SJSA1 (cell line): ENCODE measurements around the gene DYRK1A. TPM values are rescaled to one million over a fixed set of nuclear protein-coding genes. Genes with fewer than 3 reads are reported as not detected.

ENCODE experiments used
- DNase-seq, 2 experiments: peaks; one replicate each; pipeline ENCODE4 v3.0.0-alpha.2; 2015 to 2020; ENCODE audit warnings: low spot score in 2 of 2, low read depth in 1 of 2
- H3K27ac ChIP-seq: fragments of 250-450 bp; sonication (Bioruptor Pico); 2 replicates; pipeline ENCODE4 v1.5.1; 2020; ENCODE audit warnings: mild to moderate bottlenecking, moderate library complexity
- H3K27me3 ChIP-seq: fragments of 250-450 bp; sonication (Bioruptor Pico); replicated peaks from 2 replicates; pipeline ENCODE4 v1.5.1; 2020; ENCODE audit warnings: mild to moderate bottlenecking, moderate library complexity
- H3K36me3 ChIP-seq: fragments of 250-450 bp; sonication (Bioruptor Pico); 2 replicates; pipeline ENCODE4 v1.5.1; 2020; ENCODE audit warnings: mild to moderate bottlenecking
- H3K4me1 ChIP-seq: fragments of 250-450 bp; sonication (Bioruptor Pico); replicated peaks from 2 replicates; pipeline ENCODE4 v1.6.1; 2021; ENCODE audit warnings: mild to moderate bottlenecking
- H3K4me3 ChIP-seq: fragments of 250-450 bp; sonication (Bioruptor Pico); 2 replicates; pipeline ENCODE4 v1.5.1; 2020; ENCODE audit warnings: mild to moderate bottlenecking
- H3K9me3 ChIP-seq: fragments of 250-450 bp; sonication (Bioruptor Pico); replicated peaks from 2 replicates; pipeline ENCODE4 v1.5.1; 2020; ENCODE audit warnings: mild to moderate bottlenecking
- total RNA-seq: library from RNA; depleted of rRNA; stranded (reverse); fragments of >200 nt; shearing (Covaris generic); gene quantifications from 2 replicates; pipeline ENCODE4 v1.2.3, GENCODE V29; 2014

DYRK1A gene
- total RNA-seq, 1 experiment from 2014 or later, result 51.3 TPM

DNA sequence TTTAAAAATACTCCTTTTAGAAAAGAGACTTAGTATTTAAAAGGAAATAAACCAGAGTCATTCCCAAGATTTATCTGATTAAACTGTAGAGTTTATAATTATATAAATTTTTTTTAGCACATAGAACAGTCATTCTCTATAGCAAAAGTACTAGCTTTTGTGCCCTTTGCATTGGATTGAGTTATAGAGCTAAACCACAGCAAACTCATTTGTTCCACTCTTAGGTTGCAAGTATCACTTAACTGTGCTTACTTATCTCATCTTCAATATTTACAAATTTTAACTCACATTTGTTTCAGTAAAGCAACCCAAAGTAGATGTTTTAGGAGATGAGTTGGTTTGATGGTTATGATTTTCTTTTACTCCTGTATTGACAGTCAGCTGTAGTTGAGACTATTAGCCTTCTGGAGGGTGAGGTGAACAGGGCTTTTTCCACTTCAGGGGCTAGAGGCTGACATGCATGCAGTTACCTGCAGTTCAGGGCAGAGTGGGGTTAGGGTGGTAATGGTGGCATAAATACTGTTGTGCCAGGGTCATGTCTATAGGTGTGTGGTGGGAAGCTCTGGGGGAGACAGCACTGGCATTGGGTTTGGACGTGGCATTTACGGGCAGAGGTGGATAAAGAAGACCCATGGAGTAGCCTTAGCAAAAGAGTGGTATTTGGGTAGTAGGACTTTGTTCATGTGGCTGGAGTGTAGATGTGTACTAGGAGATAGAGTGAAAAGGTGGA is 42.1 kb downstream of the DYRK1A start:
- Histone ChIP-seq H3K9me3 (no peaks in the 10 kb centered on the region), H3K4me3 (no peak overlapping the region)

DNA sequence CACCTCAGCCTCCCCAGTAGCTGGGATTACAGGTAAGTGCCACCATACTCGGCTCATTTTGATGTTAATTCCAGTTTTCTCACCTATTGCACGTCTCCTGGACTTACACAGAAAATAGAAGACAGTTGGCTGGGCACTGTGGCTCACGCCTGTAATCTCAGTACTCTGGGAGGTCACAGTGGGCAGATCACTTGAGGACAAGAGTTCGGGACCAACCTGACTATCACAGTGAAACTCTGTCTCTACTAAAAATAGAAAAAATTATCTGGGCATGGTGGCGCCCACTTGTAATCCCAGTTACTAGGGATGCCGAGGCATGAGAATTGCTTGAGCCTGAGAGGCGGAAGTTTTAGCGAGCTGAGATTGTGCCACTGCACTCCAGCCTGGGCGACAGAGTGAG is 44.1 kb downstream of the DYRK1A start:
- no peaks in the 10 kb centered on the region for H3K9me3 ChIP-seq
- no peaks in the 10 kb centered on the region for H3K27me3 ChIP-seq
- no peak for DNase-seq
- H3K4me3 ChIP-seq, result no peak overlapping the region
- peaks cover 16% of the 10 kb centered on the region for H3K4me1 ChIP-seq
- H3K36me3 ChIP-seq, result no peaks in the 10 kb centered on the region
- no peak overlapping the region for H3K27ac ChIP-seq

More for the DNA sequence above, 42.1 kb downstream of the DYRK1A start:
- Histone ChIP-seq H3K27me3 (no peaks in the 10 kb centered on the region), H3K36me3 (no peaks in the 10 kb centered on the region), H3K4me1 (peaks cover 16% of the 10 kb centered on the region), H3K27ac (no peak overlapping the region)
- no peak for DNase-seq

DNA sequence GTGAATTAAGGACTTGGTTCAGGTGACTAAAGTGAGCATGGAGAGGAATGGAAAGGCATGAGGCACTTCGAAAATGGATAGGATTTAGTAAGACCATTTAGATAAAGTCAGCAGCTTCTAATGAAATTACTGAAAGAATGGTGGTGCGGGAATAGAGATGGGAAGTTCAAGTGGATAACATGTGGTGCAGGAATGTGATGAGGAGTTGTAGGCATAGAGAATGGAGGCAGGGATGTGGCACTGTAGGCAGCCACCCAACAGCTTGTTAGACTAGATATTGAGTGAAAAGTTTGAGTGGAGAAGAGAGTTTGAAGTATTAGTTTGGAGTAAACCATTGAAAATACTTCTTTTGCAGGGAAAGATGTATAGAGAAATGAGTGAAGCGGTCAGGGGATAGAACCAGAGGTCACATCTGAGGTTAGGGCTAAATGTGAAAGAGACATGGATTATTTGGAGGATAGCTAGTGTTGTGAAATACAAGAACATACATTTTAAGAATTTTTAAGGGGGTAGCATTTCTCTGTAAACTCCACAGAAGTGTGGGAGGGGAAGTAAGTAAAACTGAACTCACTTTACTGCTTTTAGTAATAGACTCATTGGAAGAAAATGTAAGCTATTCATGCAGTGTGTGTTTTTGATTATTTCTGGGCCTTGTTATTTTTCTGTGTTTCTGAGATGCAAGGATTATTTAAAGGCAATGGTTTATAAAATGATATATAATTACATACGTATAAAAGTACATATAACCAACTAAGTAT is 46.2 kb downstream of the DYRK1A start:
- Histone ChIP-seq H3K36me3 (no peaks in the 10 kb centered on the region), H3K4me3 (no peak overlapping the region), H3K4me1 (peaks cover 10% of the 10 kb centered on the region), H3K27me3 (no peaks in the 10 kb centered on the region), H3K27ac (peak overlapping the region; percentile 9; the same call in 1 of the 2 replicates), H3K9me3 (no peaks in the 10 kb centered on the region)
- no peak for DNase-seq

DNA sequence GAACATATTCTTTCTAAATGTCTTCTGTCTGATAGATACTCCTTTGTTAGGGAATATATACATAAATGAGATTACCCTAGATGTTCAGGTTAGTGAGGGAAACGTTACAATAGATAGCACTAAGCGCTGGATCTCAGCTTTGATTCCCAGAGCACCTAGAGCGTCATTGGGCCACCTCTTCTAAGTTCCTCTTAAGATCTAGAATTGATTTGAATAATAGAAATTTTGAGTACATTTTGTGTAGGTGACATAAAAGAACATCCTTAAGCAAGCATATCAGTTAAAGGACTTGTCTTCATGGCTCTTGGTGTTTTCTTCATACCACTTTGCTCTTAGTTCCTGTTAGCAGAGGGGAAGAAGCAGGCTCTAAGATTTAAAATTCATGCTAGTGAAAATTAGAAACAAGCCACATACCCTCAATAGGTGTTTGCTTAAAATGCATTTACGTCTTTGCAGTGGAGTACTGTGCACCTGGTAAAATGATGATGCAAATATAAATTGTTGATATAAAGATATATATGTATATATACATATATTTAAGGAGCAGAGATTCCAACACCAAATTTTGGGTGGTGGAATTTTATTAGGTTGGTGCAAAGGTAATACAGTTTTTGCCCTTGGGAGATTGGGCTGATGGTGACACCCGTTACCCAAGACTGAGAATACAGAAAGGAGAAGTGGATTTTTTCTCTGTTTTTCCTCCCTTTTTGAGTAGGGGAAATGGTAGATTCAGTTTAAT is 47.1 kb downstream of the DYRK1A start:
- no peak for DNase-seq
- Histone ChIP-seq H3K4me1 (peaks cover 9% of the 10 kb centered on the region), H3K4me3 (no peak overlapping the region), H3K27me3 (no peaks in the 10 kb centered on the region), H3K9me3 (no peaks in the 10 kb centered on the region), H3K27ac (no peak overlapping the region), H3K36me3 (no peaks in the 10 kb centered on the region)

DNA sequence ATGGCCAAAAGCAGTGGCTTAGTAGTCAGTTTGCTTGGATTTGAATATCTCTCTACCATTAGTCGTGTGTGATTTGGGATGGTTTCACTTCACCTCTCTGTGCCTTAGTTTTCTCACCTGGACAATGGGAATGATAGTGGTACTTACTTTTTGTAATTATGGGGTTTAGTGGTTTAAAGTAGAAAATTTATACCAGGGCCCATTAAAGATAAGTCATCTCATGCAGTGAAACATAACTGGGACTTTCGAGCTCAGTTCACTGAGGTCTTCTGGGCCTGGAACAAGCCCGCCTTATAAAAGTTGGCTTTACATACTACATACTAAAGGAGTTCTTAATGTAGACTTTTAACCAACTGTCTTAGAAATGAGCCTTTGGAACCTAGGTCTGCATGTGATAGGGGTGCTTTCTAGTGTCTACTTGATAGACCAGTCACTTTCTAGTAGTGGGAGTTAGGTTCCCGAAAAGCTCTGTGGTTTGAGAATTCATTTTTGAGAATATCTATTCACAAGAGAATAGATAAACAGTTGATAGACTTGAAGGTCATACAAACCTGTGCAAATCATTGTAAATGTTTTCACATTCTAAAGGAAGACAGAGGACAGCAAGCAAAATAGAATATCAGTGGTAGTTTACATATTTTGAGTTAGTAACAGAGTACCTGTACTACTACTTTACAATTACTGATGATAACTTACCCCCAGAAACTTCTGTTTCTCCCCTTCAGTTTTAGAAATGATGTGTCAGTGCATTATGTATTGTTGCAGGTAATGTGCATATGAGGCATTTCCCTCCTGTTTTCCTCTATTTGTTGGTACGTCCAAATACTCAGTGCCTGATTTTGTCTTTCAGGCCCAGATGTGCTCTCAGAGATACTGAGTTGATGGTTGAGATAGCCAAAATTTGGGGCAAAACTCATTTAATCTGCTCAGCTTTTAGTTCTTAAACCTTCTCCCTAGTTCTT is 48.0 kb downstream of the DYRK1A start:
- H3K36me3 ChIP-seq, result no peaks in the 10 kb centered on the region
- no peak overlapping the region for H3K27ac ChIP-seq
- no peaks in the 10 kb centered on the region for H3K27me3 ChIP-seq
- peaks cover 9% of the 10 kb centered on the region for H3K4me1 ChIP-seq
- no peaks in the 10 kb centered on the region for H3K9me3 ChIP-seq
- no peak overlapping the region for H3K4me3 ChIP-seq
- DNase-seq, result no peak

DNA sequence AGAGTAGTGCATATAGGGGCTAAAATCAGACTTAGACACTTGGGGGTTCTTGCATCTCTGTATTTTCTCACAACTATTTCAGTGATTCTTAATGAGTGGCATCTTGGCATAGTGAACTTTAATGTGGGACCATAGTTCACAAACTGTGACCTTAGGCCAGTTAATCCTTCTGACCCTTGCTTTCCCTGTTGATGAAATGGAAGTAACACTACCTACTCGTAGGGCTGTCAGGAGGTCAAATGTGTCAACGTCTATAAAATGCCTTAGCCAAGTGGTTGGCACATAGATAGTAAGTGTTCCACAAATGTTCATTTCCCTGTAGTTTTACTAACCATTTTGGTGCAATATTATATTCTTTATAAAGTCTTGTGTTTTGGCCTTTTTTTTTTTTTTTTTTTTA is 49.4 kb downstream of the DYRK1A start:
- H3K9me3 ChIP-seq, result no peaks in the 10 kb centered on the region
- H3K4me3 ChIP-seq, result no peak overlapping the region
- no peaks in the 10 kb centered on the region for H3K27me3 ChIP-seq
- H3K4me1 ChIP-seq, result peaks cover 9% of the 10 kb centered on the region
- no peak for DNase-seq
- no peaks in the 10 kb centered on the region for H3K36me3 ChIP-seq
- no peak overlapping the region for H3K27ac ChIP-seq

DNA sequence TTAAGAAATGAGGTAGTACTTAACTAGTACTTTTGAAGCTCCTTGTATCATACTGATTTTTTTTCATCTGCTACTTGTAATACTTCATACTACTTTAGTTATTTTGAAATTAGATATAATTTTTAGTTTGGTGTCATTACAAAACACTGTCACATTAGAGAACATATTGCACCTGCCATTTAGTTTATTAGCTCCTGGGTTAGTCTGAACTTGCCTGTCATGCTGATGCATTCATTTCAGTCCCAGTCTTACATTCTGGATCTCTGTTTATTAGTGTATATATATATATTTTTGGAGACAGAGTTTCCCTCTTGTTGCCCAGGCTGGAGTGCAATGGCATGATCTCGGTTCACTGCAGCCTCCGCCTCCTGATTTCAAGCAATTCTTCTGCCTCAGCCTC is 50.3 kb downstream of the DYRK1A start:
- Histone ChIP-seq H3K9me3 (no peaks in the 10 kb centered on the region), H3K27ac (no peak overlapping the region), H3K4me3 (no peak overlapping the region), H3K27me3 (no peaks in the 10 kb centered on the region), H3K36me3 (peaks cover 6% of the 10 kb centered on the region), H3K4me1 (peaks cover 9% of the 10 kb centered on the region)
- no peak for DNase-seq

DNA sequence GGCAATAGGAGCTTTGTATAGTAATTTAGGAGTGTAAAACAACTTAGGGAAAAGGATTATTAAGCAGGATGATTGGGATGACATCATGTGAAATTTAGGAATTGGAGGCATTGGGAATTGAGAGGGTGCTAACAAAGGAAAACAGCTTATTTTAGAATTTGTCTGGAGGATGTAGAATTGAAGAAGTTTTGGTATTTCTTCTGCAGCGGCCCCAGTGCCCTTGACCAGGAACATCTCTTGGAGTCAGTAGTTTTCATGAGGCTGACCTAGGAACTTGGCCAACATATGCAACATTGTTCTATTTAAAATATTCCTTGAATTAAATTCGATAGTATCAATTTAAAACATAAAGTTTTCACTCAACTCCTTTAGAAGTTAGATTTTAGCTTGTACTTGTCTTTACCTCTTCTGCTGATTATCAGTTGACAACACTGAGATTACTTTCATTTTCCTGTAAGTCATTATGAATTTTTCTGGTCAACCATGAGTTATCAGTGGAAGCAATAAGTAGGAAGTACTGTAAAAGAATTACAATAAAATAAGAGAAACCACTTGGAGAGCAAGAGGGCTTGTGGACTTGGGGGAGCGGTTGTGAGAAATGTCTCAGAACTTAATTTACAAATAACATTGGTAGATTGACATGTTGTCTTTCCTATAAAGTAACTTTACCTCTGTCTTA is 52.8 kb downstream of the DYRK1A start:
- Histone ChIP-seq H3K27me3 (no peaks in the 10 kb centered on the region), H3K9me3 (no peaks in the 10 kb centered on the region), H3K36me3 (peaks cover 21% of the 10 kb centered on the region), H3K27ac (no peak overlapping the region), H3K4me3 (no peak overlapping the region), H3K4me1 (no peaks in the 10 kb centered on the region)
- no peak for DNase-seq

DNA sequence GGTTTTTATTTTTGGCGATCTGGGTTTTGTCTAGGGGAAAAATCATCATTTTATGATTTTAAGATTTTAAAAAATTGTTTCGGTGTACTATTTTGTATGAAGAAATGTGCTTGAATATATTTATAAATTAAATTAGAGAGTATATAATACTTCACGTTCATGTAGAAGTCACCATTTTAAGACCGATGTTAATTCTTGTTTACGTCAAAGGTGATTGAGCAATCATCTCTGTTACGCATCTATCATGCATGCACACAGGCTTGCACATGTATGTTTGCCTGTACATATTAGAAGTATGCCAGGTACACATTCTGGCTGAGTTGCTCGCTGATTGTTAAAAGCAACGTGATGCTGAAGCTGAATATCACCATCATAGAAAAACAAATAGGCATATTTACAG is 54.7 kb downstream of the DYRK1A start:
- Histone ChIP-seq H3K9me3 (no peaks in the 10 kb centered on the region), H3K27me3 (no peaks in the 10 kb centered on the region), H3K4me1 (no peaks in the 10 kb centered on the region), H3K27ac (no peak overlapping the region), H3K36me3 (peaks cover 29% of the 10 kb centered on the region), H3K4me3 (no peak overlapping the region)
- no peak for DNase-seq

DNA sequence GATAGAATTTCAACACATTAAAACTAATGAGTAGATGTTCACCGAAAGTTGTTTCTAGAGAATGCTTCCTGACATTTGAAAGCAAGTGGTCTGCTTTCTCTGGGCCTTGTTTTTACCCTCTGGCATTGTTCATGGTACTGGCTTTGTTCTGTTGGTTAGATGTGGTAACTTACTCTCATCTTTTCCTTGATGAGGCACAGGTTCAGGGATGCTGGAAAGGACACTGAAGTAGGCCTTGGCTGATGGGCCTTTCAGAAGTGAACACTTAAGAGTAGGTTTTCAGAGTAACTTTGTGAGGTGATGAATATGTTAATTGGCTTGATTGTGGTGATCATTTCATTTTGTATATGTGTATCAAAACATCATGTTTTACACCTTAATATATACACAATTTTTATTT is 55.8 kb downstream of the DYRK1A start:
- DNase-seq, result no peak
- Histone ChIP-seq H3K27ac (no peak overlapping the region), H3K9me3 (no peaks in the 10 kb centered on the region), H3K4me1 (0 out of 2 replicates have a peak, but pooled peaks cover 3% of the 10 kb centered on the region), H3K27me3 (no peaks in the 10 kb centered on the region), H3K4me3 (no peak overlapping the region), H3K36me3 (peaks cover 32% of the 10 kb centered on the region)

DNA sequence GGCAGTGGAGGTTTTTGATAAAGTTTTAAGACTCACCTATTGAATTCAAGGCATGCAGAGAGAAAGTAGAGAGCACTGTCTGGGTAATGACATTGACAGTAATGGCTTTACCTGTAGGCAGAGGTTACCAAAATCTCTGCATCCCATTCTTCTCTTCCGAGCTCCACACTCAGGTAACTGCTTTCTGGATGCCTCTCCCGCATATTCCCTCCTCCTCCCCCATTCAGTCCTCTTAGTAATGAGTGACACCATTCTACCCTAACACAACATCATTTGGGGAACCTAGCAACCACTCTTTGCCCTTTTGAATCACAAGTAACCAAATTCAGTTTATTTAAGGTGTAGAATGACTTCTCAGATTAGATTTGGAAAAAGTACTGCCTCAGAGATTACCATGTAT is 56.5 kb downstream of the DYRK1A start:
- no peak overlapping the region for H3K27ac ChIP-seq
- 0 out of 2 replicates have a peak, but pooled peaks cover 3% of the 10 kb centered on the region for H3K4me1 ChIP-seq
- H3K36me3 ChIP-seq, result peaks cover 33% of the 10 kb centered on the region
- no peaks in the 10 kb centered on the region for H3K27me3 ChIP-seq
- H3K4me3 ChIP-seq, result no peak overlapping the region
- H3K9me3 ChIP-seq, result no peaks in the 10 kb centered on the region
- no peak for DNase-seq

DNA sequence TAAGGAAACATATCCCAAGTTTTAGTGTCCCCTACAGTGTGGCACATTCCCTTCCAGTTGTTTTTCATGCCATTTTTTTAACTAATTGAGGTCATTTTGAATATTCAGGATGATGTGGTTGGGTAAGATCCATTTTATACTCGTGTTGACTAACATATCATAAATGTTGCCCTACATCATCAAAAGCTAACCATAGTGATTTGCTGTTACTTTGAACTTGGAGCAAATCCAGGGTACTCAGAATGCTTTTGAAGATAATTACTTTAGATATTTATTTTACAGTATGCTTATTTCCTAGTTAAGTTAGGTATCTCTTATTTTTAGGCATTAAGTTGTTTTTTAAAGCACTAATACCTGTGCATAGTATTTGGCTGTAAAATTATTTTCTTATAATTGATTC is 57.8 kb downstream of the DYRK1A start:
- Histone ChIP-seq H3K36me3 (peaks cover 39% of the 10 kb centered on the region), H3K27me3 (no peaks in the 10 kb centered on the region), H3K4me1 (0 out of 2 replicates have a peak, but pooled peaks cover 3% of the 10 kb centered on the region), H3K4me3 (no peak overlapping the region), H3K27ac (no peak overlapping the region), H3K9me3 (no peaks in the 10 kb centered on the region)
- DNase-seq, result no peak
